ENCODE results near the gene CDK5.

CDK5 gene

DNA sequence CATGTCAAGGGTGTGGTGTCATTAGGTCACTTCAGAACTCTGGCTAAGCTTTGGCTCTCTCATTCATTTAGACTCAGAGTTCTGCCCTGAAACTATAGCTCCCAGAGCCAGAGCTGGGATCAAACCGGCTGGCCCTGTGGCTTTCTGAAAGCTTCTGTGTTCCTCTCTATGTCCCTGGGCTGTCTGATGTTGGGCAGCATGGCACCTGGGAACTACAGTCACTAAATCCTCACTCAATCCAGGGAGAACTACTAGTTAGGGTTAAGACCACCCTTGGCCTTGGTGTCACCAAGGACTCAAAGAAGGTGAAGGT, 46.6 kb downstream of the CDK5 start:
- Histone ChIP-seq H3K9ac (ENCODE audit: low read length) (no peak overlapping the region), H3K4me1 (ENCODE audit: control insufficient read depth, insufficient read depth, low read length) (peaks cover 22% of the 10 kb centered on the region), H3K4me3 (ENCODE audit: low read length) (no peak overlapping the region), H3K36me3 (ENCODE audit: control insufficient read depth, insufficient read depth, low read length) (no peaks in the 10 kb centered on the region), H3K9me3 (ENCODE audit: control insufficient read depth, low read length) (no peaks in the 10 kb centered on the region), H3K27me3 (ENCODE audit: control insufficient read depth, insufficient read depth, low read length) (peaks cover 11% of the 10 kb centered on the region)

GRCh38 chr7:151010307-151011096, 47.2 kb downstream of the CDK5 start:
- Histone ChIP-seq H3K9ac (ENCODE audit: low read length) (no peak overlapping the region), H3K36me3 (ENCODE audit: control insufficient read depth, insufficient read depth, low read length) (no peaks in the 10 kb centered on the region), H3K9me3 (ENCODE audit: control insufficient read depth, low read length) (no peaks in the 10 kb centered on the region), H3K27me3 (ENCODE audit: control insufficient read depth, insufficient read depth, low read length) (peaks cover 11% of the 10 kb centered on the region), H3K4me1 (ENCODE audit: control insufficient read depth, insufficient read depth, low read length) (peaks cover 22% of the 10 kb centered on the region), H3K4me3 (ENCODE audit: low read length) (no peak overlapping the region)

DNA sequence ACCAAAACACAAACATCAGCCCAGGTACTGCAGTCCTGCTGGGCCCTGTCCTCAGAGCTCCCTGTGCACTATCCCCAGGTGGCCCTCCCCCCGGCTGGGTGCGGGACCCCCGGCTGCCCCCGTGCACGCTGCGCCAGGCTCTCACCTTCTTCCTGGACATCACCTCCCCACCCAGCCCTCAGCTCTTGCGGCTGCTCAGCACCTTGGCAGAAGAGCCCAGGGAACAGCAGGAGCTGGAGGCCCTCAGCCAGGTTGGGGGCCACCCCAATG, 47.7 kb downstream of the CDK5 start:
- H3K4me1 ChIP-seq (ENCODE audit: control insufficient read depth, insufficient read depth, low read length), result peaks cover 22% of the 10 kb centered on the region
- H3K9ac ChIP-seq (ENCODE audit: low read length), result no peak overlapping the region
- H3K4me3 ChIP-seq (ENCODE audit: low read length), result no peak overlapping the region
- H3K36me3 ChIP-seq (ENCODE audit: control insufficient read depth, insufficient read depth, low read length), result no peaks in the 10 kb centered on the region
- H3K9me3 ChIP-seq (ENCODE audit: control insufficient read depth, low read length), result no peaks in the 10 kb centered on the region
- H3K27me3 ChIP-seq (ENCODE audit: control insufficient read depth, insufficient read depth, low read length), result peaks cover 11% of the 10 kb centered on the region

DNA sequence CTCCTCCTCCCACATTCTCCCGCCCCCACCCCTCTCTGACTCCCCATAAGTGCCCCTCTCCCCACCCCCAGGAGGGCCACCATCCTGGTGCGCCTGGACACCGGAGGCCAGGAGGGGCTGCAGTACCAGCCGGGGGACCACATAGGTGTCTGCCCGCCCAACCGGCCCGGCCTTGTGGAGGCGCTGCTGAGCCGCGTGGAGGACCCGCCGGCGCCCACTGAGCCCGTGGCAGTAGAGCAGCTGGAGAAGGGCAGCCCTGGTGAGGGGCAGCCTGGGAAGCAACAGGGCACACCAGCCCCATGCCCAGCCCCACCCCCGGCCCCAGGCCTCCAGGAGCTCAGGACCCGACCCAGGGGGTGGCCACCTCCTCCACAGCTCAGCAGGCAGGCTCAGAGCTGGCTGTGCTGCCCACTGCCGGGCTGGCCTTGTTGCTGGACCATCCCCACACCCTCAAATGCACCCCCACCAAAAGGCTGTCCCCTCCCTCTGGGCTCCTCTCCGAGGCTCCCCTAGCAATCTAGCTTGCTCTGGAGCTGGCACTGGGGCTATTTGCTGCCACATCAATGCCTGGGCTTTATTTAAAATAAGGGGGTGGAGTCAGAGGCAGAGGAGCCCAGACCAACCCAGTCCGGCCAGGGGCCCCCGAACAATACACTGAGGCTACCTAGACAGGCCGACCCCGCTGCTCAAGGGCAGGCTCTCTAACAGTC, 48.2 kb downstream of the CDK5 start:
- Histone ChIP-seq H3K9ac (ENCODE audit: low read length) (no peak overlapping the region), H3K9me3 (ENCODE audit: control insufficient read depth, low read length) (no peaks in the 10 kb centered on the region), H3K27me3 (ENCODE audit: control insufficient read depth, insufficient read depth, low read length) (peaks cover 11% of the 10 kb centered on the region), H3K4me1 (ENCODE audit: control insufficient read depth, insufficient read depth, low read length) (peaks cover 22% of the 10 kb centered on the region), H3K36me3 (ENCODE audit: control insufficient read depth, insufficient read depth, low read length) (no peaks in the 10 kb centered on the region), H3K4me3 (ENCODE audit: low read length) (no peak overlapping the region)

- Histone ChIP-seq H3K9me3 (ENCODE audit: control insufficient read depth, low read length) (no peaks in the 10 kb centered on the region), H3K36me3 (ENCODE audit: control insufficient read depth, insufficient read depth, low read length) (no peaks in the 10 kb centered on the region), H3K4me1 (ENCODE audit: control insufficient read depth, insufficient read depth, low read length) (peaks cover 22% of the 10 kb centered on the region), H3K27me3 (ENCODE audit: control insufficient read depth, insufficient read depth, low read length) (peaks cover 11% of the 10 kb centered on the region), H3K9ac (ENCODE audit: low read length) (no peak overlapping the region), H3K4me3 (ENCODE audit: low read length) (no peak overlapping the region)
Measured at GRCh38 chr7:151008511-151009323, 49.0 kb downstream of the CDK5 start.

- H3K27me3 ChIP-seq (ENCODE audit: control insufficient read depth, insufficient read depth, low read length), result peaks cover 11% of the 10 kb centered on the region
- peaks cover 21% of the 10 kb centered on the region for H3K4me1 ChIP-seq (ENCODE audit: control insufficient read depth, insufficient read depth, low read length)
- no peaks in the 10 kb centered on the region for H3K9me3 ChIP-seq (ENCODE audit: control insufficient read depth, low read length)
- H3K4me3 ChIP-seq (ENCODE audit: low read length), result no peak overlapping the region
- H3K9ac ChIP-seq (ENCODE audit: low read length), result no peak overlapping the region
- H3K36me3 ChIP-seq (ENCODE audit: control insufficient read depth, insufficient read depth, low read length), result no peaks in the 10 kb centered on the region
Measured at GRCh38 chr7:151008143-151008510, 49.6 kb downstream of the CDK5 start.

DNA sequence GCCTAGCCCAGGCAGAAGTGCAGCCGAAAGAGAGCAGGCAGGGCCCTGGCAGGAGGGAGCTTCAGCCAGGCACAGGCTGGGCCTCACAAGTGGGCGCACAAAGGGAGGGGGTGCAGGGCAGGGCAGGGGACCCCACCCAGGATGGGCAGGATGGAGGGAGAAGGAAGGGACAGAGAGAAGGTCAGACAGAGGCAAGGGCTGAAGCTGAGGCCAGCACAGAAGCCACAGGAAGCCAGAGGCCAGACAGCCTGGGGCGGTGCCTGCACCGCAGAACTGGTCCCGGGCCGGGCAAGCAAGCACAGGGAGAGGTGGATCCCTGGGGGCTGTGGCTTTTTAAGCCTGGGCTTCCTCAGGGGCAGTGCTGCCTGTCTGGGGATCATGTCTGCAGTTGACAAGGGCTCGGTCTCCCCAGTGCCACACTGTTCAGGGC, 50.2 kb downstream of the CDK5 start:
- Histone ChIP-seq H3K27me3 (ENCODE audit: control insufficient read depth, insufficient read depth, low read length) (peaks cover 11% of the 10 kb centered on the region), H3K9me3 (ENCODE audit: control insufficient read depth, low read length) (no peaks in the 10 kb centered on the region), H3K4me1 (ENCODE audit: control insufficient read depth, insufficient read depth, low read length) (peaks cover 14% of the 10 kb centered on the region)

DNA sequence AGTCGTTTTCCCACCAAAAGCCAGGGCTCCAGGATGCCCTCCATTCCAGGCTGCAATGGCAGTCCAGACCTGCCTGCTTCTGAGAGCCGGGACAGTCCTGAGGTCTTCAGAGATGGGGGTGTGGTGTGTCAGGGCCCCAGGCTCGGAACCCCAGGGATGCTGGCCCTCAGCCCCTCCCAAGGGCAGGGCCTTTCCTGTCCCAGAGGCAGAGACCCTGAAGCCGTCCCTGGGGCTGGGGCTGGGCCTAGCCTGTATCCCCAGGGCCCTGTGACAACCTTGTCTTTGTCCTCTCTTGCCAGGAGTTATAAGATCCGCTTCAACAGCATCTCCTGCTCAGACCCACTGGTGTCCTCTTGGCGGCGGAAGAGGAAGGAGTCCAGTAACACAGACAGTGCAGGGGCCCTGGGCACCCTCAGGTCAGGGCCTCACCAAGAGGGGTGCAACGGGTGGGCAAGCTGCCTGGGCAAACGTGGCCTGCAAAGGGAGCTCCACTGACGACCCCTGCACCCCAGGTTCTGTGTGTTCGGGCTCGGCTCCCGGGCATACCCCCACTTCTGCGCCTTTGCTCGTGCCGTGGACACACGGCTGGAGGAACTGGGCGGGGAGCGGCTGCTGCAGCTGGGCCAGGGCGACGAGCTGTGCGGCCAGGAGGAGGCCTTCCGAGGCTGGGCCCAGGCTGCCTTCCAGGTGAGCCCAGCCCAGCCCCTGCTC, 51.0 kb downstream of the CDK5 start:
- no peak overlapping the region for H3K4me3 ChIP-seq (ENCODE audit: low read length)
- H3K27me3 ChIP-seq (ENCODE audit: control insufficient read depth, insufficient read depth, low read length), result peaks cover 11% of the 10 kb centered on the region
- H3K9ac ChIP-seq (ENCODE audit: low read length), result no peak overlapping the region
- peaks cover 10% of the 10 kb centered on the region for H3K4me1 ChIP-seq (ENCODE audit: control insufficient read depth, insufficient read depth, low read length)
- H3K9me3 ChIP-seq (ENCODE audit: control insufficient read depth, low read length), result no peaks in the 10 kb centered on the region
- H3K36me3 ChIP-seq (ENCODE audit: control insufficient read depth, insufficient read depth, low read length), result no peaks in the 10 kb centered on the region

More for the DNA sequence above, 50.2 kb downstream of the CDK5 start:
- no peak overlapping the region for H3K4me3 ChIP-seq (ENCODE audit: low read length)
- H3K36me3 ChIP-seq (ENCODE audit: control insufficient read depth, insufficient read depth, low read length), result no peaks in the 10 kb centered on the region
- H3K9ac ChIP-seq (ENCODE audit: low read length), result no peak overlapping the region

- Histone ChIP-seq H3K9me3 (ENCODE audit: control insufficient read depth, low read length) (no peaks in the 10 kb centered on the region), H3K9ac (ENCODE audit: low read length) (no peak overlapping the region), H3K36me3 (ENCODE audit: control insufficient read depth, insufficient read depth, low read length) (no peaks in the 10 kb centered on the region), H3K4me3 (ENCODE audit: low read length) (no peak overlapping the region), H3K4me1 (ENCODE audit: control insufficient read depth, insufficient read depth, low read length) (peaks cover 2% of the 10 kb centered on the region), H3K27me3 (ENCODE audit: control insufficient read depth, insufficient read depth, low read length) (peaks cover 9% of the 10 kb centered on the region)
Measured at GRCh38 chr7:151005566-151005965, 52.1 kb downstream of the CDK5 start.

Measured in mucosa of stomach (tissue), 1 donor.